ENCODE measurements around the gene PTPRM. TPM values are rescaled to one million over a fixed set of nuclear protein-coding genes. Genes with fewer than 3 reads are reported as not detected.

PTPRM gene
- total RNA-seq, 4 donors from 2014 or later: 206 to 337 (median 255) TPM

DNA sequence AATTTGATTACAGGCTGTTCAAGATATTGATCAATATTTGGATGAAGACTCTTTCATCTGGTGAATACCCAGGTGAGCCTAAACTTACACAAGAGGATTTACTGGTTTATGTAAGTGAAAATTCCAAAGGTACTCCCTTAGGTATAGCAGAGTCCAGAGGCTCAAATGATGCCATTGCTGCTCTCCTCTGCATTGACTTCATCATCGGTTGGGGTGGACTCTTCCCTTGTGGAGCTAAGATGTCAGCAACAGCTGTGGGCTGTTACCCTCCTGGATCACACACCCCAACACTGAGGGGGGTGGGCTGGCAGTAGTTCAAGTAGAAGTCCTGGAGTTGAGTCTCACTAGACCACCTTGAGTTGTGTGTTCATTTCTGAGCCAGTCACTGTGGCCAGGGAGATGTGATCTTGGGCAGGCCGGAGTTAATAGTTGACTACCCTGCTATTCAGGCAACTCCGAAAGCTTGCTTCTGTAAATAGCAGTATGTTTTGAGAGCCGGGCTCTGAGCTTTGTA lies 236.9 kb downstream of the PTPRM start:
- TF ChIP-seq, protein P1, sequence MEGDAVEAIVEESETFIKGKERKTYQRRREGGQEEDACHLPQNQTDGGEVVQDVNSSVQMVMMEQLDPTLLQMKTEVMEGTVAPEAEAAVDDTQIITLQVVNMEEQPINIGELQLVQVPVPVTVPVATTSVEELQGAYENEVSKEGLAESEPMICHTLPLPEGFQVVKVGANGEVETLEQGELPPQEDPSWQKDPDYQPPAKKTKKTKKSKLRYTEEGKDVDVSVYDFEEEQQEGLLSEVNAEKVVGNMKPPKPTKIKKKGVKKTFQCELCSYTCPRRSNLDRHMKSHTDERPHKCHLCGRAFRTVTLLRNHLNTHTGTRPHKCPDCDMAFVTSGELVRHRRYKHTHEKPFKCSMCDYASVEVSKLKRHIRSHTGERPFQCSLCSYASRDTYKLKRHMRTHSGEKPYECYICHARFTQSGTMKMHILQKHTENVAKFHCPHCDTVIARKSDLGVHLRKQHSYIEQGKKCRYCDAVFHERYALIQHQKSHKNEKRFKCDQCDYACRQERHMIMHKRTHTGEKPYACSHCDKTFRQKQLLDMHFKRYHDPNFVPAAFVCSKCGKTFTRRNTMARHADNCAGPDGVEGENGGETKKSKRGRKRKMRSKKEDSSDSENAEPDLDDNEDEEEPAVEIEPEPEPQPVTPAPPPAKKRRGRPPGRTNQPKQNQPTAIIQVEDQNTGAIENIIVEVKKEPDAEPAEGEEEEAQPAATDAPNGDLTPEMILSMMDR (IDR thresholded peaks at IDR 0.05; ENCODE audit: low read depth): no peak

DNA sequence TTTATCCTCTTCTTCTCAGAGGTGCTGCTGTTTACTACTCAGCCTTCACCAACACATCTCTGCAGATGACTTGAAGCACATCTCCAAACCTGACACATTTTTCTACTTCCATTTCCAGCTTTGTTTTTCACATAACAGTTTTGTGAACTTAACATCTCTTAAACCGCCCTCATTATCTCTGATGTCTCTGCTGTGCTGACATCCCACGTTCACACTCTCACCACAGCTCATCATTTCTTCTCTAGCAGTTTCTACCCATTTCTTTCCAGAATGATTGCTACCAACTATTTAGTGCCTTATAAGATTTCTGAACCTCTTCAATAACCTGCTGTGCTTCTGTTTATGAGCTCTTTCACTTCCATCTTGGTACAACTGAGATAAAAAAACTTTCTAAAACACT lies 238.0 kb downstream of the PTPRM start:
- TF ChIP-seq, protein P1 (IDR thresholded peaks at IDR 0.05; ENCODE audit: low read depth): no peak

DNA sequence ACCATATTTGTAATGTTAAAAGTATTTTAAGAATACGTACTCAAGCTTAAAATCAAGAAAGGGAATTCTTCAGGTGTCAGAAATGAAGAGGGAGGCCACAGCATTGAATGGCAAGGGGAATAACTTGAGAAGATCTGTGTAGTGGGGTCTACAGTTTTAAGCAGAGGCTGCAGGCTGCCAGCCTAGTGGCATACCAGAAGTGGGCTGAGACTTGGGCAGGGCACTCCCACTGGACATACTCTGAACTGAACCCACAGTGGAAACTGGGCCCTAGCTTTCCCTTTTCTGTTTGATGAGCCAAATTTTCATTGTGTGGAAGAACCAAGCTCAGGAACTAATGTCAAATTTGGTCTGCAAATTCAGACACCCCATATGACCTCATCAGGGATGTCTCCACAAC lies 238.8 kb downstream of the PTPRM start:
- TF ChIP-seq, protein P1 (IDR thresholded peaks at IDR 0.05; ENCODE audit: low read depth): no peak

DNA sequence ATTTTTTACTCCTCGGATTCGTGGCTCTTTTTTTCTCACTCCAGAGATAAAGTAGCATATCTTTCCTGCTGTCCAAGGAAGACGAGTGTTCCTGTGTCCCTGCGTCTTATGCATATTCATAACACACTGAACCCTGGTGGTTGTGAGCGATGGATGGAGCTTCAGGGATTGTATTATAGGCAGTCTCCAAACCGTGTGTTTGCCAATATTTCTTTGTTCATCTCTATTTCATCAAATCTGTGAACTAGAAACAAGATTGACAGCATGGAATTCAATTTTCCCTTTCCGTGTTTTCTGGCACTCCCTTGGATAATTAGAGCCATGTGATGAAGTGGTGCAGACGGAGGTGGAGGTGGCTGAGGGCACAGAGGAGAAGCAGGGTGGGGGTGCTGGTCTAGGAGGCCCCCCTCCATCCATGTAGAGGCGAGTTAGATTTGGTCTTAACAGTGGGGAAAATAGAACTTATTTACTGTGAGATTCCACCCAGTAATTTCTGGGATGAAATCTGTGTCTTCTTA lies 240.9 kb downstream of the PTPRM start:
- TF ChIP-seq, protein P1 (IDR thresholded peaks at IDR 0.05; ENCODE audit: low read depth): no peak

DNA sequence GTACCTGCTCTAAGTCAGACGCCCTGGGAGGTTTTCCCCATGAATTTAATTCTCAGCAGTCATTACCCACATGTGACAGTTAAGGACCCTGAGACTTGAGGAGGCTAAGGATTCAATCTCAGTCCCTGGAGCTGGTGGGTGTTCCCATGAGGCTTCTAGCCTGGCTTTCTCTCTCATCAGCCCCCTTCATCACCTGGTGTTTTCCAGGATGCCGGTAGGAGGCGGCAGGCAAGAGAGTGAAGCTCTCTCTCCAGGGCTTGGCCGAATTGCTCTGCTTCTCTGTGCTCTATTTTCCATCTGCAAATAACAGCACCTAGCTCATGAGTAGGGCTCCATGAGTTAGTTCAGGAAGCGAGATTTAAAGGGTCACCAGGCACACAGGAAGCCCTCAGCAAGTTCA lies 241.9 kb downstream of the PTPRM start:
- TF ChIP-seq, protein P1 (IDR thresholded peaks at IDR 0.05; ENCODE audit: low read depth): no peak

DNA sequence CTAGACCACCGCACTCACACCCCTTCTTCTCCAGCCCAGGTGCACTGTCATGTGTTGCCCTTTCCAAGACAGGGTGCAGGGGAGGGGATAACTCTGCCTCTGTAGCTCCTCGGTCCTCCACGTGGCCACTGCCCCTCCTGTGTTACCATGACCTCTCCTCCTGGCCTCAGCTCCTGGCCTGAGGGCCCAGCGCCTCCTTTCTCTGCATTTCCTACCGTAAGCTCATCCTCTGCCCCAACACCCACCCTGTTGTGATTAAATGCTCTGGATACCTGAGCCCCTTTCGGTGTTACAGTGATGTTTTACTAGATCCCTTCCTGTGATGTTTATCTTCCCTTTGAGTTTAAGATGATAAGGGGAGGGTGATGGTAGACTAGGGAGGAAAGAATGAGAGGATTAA lies 242.3 kb downstream of the PTPRM start:
- TF ChIP-seq, protein P1 (IDR thresholded peaks at IDR 0.05; ENCODE audit: low read depth): no peak

DNA sequence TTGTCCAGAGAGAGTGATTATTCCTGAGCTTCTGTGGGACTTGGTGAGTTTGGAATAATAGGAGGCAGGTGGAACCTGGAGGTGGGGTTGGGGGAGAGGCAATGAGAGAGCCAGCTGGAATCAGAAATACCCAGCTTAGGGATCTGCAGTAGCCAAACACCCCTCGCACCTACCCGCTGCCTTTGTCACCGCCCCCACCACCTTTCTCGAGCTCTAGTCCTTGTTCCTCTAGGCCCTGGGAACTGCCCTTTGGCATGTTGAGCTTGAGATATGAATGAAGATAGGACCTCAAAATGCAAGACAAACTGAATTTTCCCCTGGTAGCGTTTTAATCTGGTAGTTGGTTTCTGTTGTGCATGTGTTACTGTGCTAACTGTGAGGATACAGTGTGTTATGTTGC lies 242.9 kb downstream of the PTPRM start:
- TF ChIP-seq, protein P1 (IDR thresholded peaks at IDR 0.05; ENCODE audit: low read depth): no peak

Data from subcutaneous adipose tissue (tissue), 4 donors.